Colonic mucosa (tissue), 4 donors: Measurements from ENCODE around the gene HOXA9. TPM values are rescaled to one million over a fixed set of nuclear protein-coding genes. Genes with fewer than 3 reads are reported as not detected.

Experiments used
- DNase-seq: peaks from one replicate; pipeline ENCODE4 v3.0.0-alpha.2; 2020
- H3K27ac ChIP-seq: fragments of 200-600 bp; one replicate; pipeline ENCODE4 v1.8.0; 2021
- H3K27me3 ChIP-seq: fragments of 200-600 bp; one replicate; pipeline ENCODE4 v1.8.0; 2021
- H3K36me3 ChIP-seq: fragments of 200-600 bp; one replicate; pipeline ENCODE4 v1.8.0; 2021
- H3K4me1 ChIP-seq: fragments of 200-600 bp; one replicate; pipeline ENCODE4 v1.8.0; 2021; ENCODE audit warnings: mild to moderate bottlenecking
- H3K4me3 ChIP-seq: fragments of 200-600 bp; one replicate; pipeline ENCODE4 v1.8.0; 2021
- H3K9ac ChIP-seq, 2 donors: one replicate each; pipeline ENCODE4 v1.7.0; 2013; ENCODE audit warnings: control low read depth in 2 of 2, low read depth in 2 of 2, low read length in 2 of 2
- H3K9me3 ChIP-seq: fragments of 200-600 bp; one replicate; pipeline ENCODE4 v1.8.0; 2021
- CTCF ChIP-seq: fragments of 200-600 bp; IDR thresholded peaks from one replicate; pipeline ENCODE4 v1.8.0; 2022; ENCODE audit warnings: antibody characterized with exemption, mild to moderate bottlenecking
- intact Hi-C: fragments of 100-400 bp; cut with DNase I; formaldehyde crosslinking; loops from one replicate; pipeline ENCODE4 v1.14.1; 2022
- total RNA-seq, 2 donors: library from RNA; stranded (reverse); fragmentation: NEBNext Ultra II Directional in 1 of 2; extraction: Animal tissue kit (Norgen Biotek cat#: 25700) in 1 of 2; gene quantifications; one replicate each; pipeline ENCODE4 v1.2.1, GENCODE V29; 2021
- donor health status: healthy.
- donor health status: DM: no; HTN: no; CAD: no.
- donor health status: DM: no; HTN: no; CAD: no.

HOXA9 gene
- total RNA-seq, 2 donors from 2014 or later, result 19.5 to 22.1 TPM

GRCh38 chr7:27194686-27195379 lies 29.5 kb upstream of the HOXA9 start:
- intact Hi-C loops, result loop anchor here (10.0 kb wide), 2 partner anchors 550 to 900 kb away; partner anchors contain the start of gene TAX1BP1
- Histone ChIP-seq H3K9ac (peak overlapping the region in 1 of 2 donors; percentile 53), H3K27me3 (no peaks in the 10 kb centered on the region), H3K36me3 (no peaks in the 10 kb centered on the region), H3K27ac (no peak overlapping the region), H3K9me3 (no peaks in the 10 kb centered on the region), H3K4me1 (peaks cover 6% of the 10 kb centered on the region), H3K4me3 (peak overlapping the region; percentile 39)
- no peak for TF ChIP-seq CTCF
- peak; percentile 53 for DNase-seq

DNA sequence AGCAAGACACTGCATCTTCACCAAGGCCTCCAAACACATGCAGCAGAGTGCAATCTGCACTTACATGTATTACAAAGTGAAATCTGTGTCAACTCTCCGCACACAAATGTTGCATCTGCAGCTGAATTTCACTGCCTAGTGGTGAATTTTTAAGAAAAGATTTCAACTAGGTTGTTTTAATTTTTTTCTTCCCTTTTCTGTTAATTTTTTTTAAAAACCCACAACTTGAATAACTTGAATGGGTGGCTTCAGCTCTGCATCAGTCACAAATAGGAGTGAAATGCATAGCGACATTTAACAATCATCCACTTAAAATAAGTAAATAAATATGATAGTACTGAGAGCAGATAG lies 28.6 kb upstream of the HOXA9 start:
- H3K27ac ChIP-seq, result peak overlapping the region; percentile 94
- H3K27me3 ChIP-seq, result no peaks in the 10 kb centered on the region
- H3K4me3 ChIP-seq, result peak overlapping the region; percentile 39
- H3K36me3 ChIP-seq, result no peaks in the 10 kb centered on the region
- no peak for DNase-seq
- peaks cover 6% of the 10 kb centered on the region for H3K4me1 ChIP-seq
- H3K9me3 ChIP-seq, result no peaks in the 10 kb centered on the region
- no peak for TF ChIP-seq CTCF
- H3K9ac ChIP-seq, result peak overlapping the region in 1 of 2 donors; percentile 89
- intact Hi-C loops, result loop anchor here (10.0 kb wide), 2 partner anchors 551 to 901 kb away; partner anchors contain the start of gene TAX1BP1

GRCh38 chr7:27193335-27194001 lies 28.1 kb upstream of the HOXA9 start:
- Histone ChIP-seq H3K27me3 (no peaks in the 10 kb centered on the region), H3K4me3 (peak overlapping the region; percentile 39), H3K9me3 (no peaks in the 10 kb centered on the region), H3K36me3 (no peaks in the 10 kb centered on the region), H3K9ac (peak overlapping the region; percentile 74 to 89), H3K27ac (peak overlapping the region; percentile 94), H3K4me1 (peaks cover 6% of the 10 kb centered on the region)
- DNase-seq, result peak; percentile 48
- intact Hi-C loops, result loop anchor here (10.0 kb wide), 2 partner anchors 551 to 901 kb away; partner anchors contain the start of gene TAX1BP1
- no peak for TF ChIP-seq CTCF

GRCh38 chr7:27192546-27193334 lies 27.4 kb upstream of the HOXA9 start:
- peak overlapping the region; percentile 74 to 89 for H3K9ac ChIP-seq
- H3K27me3 ChIP-seq, result no peaks in the 10 kb centered on the region
- TF ChIP-seq CTCF, result no peak
- peaks cover 6% of the 10 kb centered on the region for H3K4me1 ChIP-seq
- H3K4me3 ChIP-seq, result peak overlapping the region; percentile 39
- no peaks in the 10 kb centered on the region for H3K36me3 ChIP-seq
- peak; percentile 55 for DNase-seq
- H3K27ac ChIP-seq, result peak overlapping the region; percentile 94
- intact Hi-C loops, result loop anchor here (10.0 kb wide), 2 partner anchors 552 to 902 kb away; partner anchors contain the start of gene TAX1BP1
- H3K9me3 ChIP-seq, result no peaks in the 10 kb centered on the region
